Non-pigmented ciliary epithelial cell (primary cell): Measurements from ENCODE around the gene ITPR2.
"Not testable (repeated sequence)": the region's sequence is repeated elsewhere in the genome, so short reads cannot be mapped to it uniquely, and the experiment has no call there.

Experiments
- DNase-seq: peaks from one replicate; pipeline ENCODE4 v3.0.0-alpha.2; 2010; ENCODE audit warnings: low read depth

Gene ITPR2

DNA sequence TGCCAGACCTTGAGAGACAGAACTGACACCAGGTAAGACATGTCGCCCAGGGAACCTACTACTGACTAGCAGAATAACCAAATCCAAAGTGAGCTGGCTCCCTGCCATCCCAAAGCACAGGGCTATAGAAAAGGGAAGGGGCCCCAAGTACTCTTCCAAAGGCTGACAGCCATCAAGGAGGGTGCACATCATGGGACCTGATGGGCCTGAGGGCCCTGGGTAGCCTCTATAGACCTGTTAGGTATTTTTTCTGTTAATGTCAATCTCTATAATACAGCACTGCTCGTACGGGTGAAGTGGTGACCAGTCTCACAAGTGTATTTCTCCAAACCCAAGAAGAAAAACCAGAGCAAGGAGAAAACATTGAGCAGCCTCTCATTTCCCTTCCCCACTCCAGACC lies 171.6 kb downstream of the ITPR2 start:
- DNase-seq = no peak

DNA sequence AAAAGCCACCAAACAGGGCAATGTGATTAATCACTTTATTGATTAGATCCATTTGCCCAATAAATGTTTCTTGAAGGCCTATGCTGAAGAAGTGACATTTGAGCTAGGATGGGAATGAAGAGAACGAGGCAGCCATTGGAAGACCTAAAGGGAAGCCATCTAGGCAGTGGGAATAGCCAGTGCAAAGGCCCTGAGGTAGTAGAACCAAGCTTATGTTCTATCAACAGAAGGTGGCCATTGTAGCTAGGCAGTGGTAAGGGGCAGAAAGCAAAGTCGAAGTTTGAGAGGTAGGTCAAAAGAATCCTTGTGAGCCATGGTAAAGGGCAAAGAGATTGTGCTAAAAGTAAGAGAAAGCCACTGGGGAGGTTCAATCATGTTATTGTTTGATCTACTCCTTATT lies 173.1 kb downstream of the ITPR2 start:
- DNase-seq = no peak

DNA sequence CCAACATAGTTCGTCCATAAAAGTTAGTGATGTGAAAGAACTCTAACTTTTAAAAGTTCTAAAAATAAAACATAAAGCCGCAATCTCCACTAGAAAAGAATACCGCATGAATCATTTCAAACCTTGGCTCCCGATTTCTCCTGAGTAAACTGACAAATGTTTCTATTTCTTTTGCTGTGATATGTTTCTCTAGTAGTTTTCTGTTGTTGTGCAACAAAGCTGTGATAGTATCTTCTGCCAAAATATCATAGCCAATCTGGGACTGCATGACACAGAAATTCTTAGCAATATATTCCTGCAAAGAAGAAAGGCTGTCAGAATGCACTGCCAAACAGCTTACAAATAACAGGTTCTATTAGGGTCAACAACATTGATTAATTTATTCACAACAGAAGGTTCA lies 174.0 kb downstream of the ITPR2 start:
- no peak for DNase-seq

DNA sequence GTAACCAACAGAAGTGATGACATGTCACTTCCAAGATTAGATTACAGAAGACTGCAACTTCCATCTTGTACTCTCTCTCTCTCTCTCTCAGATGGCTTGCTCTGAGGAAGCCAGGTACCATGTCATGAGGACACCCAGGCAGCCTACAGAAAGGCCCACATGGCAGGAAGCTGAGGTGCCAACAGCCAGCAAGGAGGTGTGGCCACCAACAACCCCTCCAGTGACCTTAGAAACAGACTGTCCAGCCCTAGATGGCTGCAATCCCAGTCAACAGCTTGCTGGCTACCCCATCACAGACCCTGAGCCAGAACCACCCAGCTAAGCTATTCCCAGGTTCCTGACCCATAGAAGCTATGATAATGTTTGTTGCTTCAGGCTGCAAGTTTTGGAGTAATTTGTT lies 178.4 kb downstream of the ITPR2 start:
- no peak for DNase-seq

DNA sequence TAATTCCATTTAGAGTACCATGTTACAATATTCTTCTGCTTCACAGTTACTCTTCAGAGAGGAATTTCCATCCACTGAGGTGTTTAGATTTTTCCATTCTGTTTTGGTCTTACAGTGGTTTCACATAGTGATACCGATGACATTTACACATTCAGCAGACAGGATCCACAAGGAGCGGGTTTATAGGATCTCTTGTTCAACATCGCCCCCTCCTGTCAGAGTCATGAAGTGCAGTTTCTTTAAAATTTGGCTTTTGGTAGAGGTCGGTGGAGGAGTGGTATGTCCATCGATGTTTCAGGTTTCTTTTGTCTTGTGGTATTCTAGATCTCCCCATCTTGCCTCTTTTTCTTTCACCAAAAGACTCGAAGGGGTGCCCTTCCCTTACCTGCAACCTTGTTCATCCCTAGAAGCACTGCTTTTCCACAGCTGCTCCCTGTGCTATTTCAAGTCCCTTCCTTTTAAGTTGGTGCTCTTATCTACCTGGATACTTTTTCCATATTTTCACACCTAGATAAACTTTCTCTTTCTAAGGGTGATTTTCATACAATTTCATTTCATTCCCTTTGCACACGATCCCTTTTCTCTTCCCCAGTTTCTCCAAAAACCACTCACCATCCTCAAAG lies 181.3 kb downstream of the ITPR2 start:
- DNase-seq = no peak

DNA sequence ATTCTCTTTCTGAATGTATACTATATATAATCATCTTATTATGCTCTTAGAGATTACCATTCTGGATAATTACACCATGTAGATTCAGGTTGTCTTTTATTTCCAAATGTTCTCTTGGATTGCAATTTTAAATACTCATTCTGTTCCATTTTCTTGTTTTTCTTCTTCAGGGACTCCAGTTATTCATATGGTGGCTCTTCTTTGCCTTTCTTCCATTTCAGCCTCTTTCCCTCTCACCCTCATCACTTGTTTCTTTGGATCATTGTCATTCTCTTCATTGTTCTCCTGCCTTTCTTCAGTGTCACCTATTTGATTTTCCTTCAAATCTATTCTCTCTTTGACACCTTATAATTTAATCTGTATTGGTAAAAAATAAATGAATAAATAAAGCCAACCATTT lies 182.0 kb downstream of the ITPR2 start:
- no peak for DNase-seq

DNA sequence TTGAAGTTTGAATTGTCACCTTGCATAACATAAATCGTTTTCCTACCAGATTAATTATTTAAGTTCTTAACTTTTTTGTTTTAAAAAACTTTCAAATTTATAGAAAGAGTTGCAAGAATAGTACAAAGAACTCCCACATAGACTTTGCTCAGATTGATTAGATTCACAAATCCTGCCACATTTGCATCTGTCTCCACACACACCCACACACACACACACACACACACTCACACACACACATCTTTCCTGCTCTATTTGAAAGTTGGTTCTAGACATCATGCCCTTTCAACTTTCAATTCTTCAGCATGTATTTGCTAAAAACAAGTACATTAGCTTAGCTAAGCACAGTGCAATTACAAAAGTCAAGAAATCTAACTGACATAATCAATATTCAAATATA lies 184.0 kb downstream of the ITPR2 start:
- no peak for DNase-seq

DNA sequence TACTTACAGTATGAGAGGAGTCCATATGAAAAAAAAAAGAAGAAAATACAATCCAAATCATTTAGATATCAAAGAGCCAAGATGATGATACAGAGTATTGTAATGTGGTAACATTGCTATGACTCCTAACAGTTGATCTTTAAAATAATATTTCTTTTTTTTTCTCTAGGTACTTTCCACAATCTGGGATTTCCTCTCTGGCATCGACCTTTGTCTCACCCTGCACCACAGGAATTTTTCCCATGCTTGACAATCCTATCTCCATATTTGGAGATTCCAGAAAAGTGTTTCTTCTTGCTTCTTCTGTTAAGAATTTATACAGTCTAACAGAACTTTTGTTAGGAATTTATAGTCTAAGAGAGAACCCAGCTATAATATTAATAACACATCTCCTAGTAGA lies 184.4 kb downstream of the ITPR2 start:
- DNase-seq = peak; percentile 85

DNA sequence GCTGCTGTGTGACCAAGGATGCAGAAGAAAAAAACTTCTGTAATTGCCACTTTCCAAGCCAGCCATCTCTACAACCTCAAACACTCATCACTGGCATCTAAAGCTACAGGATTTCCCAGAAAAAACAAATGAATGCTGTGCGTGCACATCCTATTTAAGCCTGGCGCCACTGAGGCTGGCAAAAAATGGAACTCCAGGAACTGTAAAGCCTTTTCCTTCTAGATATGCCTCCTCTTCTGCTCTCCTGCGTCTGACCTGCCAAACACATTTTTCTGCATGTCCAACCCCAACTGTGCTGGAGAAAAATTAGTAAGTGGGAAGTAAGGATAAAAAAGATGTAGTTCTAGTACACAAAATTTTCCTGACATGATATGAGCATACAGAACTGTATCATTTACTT lies 184.9 kb downstream of the ITPR2 start:
- no peak for DNase-seq

DNA sequence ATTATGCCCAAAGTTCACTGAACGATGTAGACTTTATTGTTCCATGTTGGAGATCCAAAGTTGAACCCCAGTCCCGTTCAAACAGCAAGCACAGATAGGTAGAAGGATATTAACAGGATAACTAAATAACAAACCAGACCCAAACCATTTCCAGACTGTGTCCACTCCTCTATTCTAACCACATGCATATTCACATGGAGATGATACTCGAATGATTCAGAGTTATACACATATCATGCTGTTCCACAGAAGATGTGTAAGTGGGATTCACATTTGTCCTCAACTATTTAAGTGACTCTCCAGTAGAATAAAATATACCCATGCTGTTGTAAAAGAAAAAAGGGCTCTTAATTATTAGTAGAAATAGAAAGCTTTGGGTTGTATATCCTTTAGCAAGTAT lies 185.9 kb downstream of the ITPR2 start:
- no peak for DNase-seq

DNA sequence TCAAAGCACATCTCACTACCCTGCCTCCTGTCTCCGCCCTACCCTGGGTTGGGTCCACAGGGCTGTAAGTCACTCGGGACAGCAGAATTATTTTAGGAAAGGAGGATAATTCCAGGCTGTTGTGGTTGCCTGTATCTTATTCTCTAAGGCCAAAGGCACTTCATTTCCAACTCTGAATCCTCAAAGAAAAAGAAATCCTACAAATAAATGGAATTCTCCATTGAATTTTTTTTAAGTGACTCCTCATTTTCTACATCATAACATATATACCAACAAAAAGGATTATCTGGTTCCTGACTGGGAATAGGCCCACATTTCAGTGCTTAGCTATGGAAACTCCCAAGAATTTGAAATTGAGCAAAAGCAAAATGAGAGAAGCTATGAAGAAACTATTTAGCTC lies 186.4 kb downstream of the ITPR2 start:
- DNase-seq = no peak

DNA sequence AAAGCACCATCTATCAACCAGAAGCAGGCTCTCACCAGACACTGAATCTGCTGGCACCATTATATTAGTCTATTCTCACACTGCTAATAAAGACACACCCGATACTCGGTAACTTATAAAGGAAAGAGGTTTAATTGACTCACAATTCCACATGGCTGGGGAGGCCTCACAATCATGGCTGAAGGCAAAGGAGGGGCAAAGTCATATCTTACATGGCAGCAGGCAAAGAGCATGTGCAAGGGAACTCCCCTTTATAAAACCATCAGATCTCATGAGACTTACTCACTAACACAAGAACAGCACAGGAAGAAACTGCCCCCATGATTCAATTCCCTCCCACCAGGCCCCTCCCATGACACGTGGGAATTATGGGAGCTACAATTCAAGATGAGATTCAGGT lies 188.6 kb downstream of the ITPR2 start:
- not testable (repeated sequence) for DNase-seq

DNA sequence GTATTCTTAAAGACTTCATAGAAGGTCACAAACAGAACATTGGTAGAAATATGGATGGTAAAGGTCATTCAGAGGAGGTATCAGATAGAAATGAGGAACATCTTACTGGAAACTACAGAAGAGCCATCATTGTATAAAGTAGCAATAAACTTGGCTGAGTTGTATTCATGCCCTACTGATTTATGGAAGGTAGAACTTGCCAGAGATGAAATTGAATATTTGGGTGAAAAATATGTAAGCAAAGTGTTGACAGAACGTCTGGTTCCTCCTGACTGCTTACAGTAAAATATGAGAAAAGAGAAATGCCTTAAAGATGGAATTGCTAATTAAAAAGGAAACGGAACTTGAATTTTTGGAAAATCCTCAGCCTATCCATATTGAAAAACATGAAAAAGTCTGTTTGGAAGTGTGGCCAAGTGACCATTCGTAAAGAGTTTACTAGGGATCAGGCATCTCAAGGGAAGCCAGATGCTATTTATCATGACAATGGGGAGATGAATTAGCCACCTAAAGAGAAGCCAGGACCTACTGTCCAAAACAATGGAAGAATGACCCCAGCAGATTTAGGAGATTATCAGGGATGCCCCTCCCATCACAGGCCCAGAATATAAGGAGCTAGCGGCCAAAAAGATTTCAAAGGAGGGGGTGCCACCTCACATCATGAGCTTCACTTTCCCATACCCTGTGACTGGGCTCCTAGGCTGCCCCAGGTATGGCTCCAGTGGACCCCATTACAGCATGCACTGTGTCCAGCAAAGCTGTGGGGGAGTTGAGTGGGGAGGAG lies 189.3 kb downstream of the ITPR2 start:
- no peak for DNase-seq

DNA sequence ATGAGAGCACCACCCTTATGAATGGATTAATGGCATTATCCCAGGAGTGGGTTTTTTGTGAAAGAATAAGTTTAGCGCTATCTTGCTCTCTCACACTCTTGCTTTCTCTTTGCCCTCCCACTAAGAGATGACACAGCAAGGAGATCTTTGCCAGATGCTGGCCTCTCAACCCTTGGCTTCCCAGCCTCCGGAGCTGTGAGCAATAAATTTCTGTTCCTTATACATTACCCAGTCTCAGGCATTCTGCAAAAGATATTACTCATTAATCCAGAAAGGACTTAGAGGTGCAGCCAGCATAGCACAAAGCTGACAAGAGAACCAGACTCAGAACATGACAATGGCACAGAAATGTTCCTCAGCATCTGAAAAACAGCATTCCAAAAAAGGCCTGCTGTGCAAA lies 190.6 kb downstream of the ITPR2 start:
- DNase-seq = no peak

DNA sequence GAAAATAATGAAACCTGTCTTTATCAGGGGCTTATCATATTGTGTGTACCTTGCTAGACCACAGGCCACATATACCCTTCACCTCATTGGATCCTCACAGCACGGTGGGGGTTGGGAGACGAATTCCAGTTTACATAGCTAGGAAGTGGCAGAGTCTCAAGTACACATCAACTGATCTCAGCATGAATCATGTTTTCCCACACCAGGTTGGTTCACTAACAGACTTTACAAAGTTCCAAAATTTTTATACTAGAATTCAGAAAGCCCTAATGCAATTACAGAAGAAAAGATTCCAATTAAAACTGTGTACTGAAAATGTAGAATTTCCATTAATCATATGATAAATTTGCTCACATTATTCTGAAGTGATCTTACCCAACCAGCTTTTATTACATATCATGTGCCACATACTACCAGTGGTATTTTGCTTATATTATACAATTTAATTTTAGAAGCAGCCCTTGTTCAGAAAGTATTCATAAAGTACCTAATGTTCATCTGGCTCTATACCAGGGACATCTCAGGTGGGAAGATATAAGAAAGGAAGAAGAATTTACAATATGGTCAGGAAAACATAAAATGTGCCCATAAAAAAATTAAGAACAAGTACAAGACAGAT lies 196.2 kb downstream of the ITPR2 start:
- DNase-seq = no peak

DNA sequence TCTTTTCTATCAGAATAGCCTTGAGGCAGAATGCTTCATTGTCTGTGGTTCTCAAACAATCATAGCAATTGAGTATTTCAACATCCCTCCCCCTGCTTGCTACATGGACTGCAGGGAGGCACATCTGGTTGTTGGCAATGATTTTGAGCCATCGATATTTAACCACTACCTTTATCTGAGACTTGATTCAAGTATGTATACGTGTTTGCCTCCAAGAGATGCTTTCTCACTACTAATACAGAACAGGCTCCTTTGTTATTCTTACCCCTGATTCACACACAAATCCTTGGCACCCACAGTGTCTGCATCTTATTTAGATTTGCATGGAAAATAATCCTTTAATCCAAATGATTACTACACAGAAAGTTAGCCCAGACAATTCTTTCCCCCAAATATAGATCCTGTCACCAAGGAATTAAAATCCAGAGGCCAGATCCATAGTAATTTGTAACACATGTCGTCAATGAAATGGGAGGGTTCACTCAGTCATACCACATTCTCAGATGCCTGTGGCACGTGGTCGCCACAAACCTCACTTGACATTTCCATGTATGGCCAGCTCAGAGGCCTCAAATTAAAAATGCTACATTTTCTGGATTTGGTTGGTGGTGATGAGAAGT lies 199.3 kb downstream of the ITPR2 start:
- no peak for DNase-seq

DNA sequence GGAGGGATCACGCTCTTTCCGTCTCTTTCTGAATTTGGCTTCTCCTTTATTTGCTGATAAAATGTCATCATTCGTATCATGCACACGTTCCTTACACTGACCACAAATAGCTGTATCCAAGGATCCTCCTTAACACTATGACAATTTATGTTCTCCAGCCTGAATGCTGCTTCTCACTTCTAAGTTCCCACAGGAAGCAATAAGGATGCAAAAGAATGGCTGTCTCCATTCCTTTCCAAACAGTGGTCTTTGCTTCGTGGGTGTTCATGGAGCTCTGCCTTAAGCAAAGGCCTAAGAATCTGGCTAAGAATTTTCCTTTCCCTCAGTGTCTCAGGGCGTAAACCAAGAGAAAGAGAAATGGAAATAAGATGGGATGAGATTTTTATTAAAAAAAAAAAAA lies 200.2 kb downstream of the ITPR2 start:
- DNase-seq = no peak

DNA sequence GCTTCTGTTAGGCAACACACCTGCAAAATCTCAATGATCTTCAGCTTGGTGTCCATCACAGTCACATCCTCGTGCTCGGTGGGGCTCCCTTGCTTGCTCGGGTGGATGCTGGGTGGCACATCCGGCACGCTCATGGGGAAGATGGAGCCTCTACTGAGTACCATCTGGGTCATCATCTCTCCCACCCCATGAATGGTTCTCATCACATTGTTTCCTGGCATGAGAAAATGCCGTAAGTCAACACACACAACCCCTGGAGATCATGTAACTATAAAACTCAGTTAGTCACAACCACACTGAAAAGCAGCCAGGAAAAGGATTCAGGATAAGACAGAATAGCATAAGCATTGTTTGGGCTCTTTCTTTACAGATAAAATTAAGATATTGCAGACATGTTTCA lies 201.1 kb downstream of the ITPR2 start:
- no peak for DNase-seq

DNA sequence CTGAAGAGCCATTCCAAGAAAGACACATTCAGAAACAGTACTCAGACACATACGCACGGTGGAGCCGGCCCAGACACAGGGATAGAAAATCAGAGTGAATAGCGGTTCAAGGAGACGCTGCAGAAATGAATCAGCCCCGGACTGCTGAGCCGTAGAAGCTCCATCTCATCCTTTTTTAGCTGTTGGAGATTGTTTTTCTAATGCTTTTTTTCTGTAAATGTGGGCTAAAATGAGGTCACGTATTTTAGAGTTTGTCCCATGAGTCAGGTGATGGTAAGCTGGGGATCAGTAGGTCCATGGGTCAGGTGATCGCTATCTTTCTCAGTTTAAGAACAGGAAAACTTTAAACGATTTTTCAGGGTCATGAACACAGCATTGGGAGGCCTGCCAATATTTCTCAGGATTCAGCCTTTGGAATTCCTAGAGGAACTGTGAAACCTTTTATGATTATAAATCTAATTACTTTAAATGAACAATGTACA lies 202.4 kb downstream of the ITPR2 start:
- peak; percentile 92 for DNase-seq

DNA sequence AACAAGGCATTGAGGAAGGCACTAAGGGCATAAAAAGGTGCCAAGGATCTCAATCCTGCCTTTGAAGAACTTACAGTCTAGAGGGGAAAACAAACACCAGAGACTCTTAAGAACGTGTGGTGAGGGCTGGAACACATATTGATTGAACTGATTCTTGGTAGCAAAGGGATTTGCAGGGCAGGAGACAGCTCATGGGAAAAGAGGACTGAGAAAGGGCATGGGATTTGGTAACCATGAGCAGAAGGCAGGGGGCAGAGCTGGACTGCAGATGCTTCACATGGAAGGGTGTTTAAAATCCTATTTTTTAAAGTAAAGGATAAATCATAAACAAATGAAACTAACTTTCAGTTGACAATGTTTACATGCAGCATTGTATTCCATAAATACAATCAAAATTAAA lies 203.1 kb downstream of the ITPR2 start:
- DNase-seq = no peak

DNA sequence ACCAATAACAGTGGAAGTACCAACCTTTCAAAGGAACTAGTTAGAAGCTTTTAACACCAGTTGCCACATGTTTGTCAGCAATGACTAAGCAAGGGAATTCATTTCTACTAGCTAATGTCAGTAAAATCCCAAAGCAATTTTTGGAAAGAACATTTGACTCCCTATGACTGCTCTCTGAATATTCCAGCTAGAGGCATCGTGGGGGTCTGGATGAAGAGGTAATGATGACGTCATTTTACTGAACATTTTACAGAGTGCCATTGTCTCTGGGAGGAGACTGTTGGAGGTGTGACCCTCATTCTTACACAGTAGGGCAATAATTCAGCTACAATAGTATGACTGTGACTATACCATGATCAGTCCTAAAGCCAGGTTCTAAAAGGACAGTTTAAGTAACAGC lies 204.8 kb downstream of the ITPR2 start:
- DNase-seq = no peak

DNA sequence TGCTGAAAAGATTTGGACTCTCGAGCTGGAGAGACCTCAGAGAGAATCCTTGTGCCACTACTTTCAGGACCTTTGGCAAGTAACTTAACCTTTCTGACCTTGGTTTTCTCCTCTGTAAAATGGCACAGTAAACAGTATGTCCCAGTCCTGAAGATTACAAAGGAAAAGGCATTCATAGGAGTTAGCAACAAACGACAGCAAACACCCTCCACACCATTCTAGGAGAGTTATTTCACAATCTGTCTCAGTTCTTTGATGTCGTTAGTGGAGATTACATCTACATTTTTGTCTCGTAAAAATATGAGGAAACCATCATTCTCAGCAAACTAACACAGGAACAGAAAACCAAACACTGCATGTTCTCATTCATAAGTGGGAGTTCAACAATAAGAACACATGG lies 205.7 kb downstream of the ITPR2 start:
- no peak for DNase-seq

DNA sequence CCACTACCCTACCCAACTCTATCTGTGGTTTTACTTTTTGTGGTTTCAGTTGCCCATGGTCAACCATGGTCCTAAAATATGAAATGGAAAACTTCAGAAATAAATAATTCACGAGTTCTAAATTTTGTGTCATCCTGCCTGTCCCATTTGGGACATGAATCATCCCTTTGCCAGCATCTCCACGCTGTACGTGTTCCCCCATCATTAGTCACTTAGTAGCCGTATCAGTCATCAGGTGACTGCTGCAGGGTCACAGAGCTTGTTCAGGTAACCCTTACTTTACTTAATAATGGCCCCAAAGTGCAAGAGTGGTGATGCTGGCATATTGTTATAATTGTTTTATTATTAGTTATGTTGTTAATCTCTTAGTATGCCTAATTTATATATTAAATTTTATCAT lies 209.9 kb downstream of the ITPR2 start:
- no peak for DNase-seq
